ENCODE results near the gene FAM111B.
A peak's percentile ranks its signal among the peaks of the same experiment; 100 is the strongest.

The FAM111B gene

DNA sequence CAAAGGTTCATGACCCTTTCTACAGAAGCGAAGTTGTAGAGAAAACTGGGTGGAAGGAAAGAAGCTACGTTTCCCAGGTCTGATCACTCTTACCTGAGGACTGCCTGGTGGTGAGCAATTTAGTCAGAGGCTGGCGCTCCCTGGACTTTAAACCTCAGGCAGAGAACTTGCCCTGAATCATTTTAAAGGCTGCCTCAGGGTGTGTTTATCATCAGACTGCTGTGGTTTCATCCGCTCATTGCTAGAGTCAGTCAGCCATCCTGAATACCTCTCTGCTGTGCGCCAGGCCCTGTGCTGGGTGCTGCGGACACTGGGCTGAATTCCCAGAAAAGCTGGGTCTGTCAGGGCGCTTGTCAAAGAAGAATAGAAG is 67.6 kb downstream of the FAM111B start:
- 88% methylated on average over 7 of the region's 7 CpGs for WGBS
- Histone ChIP-seq H2AFZ (ENCODE audit: low read depth, low read length) (no peak overlapping the region), H3K36me3 (ENCODE audit: control insufficient read depth in 1 of 2, insufficient read depth in 2 of 2, low read depth in 1 of 2, low read length in 2 of 2) (no peaks in the 10 kb centered on the region), H3K9me3 (ENCODE audit: control insufficient read depth, low read length) (no peaks in the 10 kb centered on the region), H4K91ac (ENCODE audit: low read length) (no peak overlapping the region), H3K27ac (ENCODE audit: low read length, poor library complexity, severe bottlenecking) (no peak overlapping the region), H3K14ac (ENCODE audit: low read length in 2 of 2) (no peak overlapping the region), H3K4ac (ENCODE audit: low read depth in 1 of 2, low read length in 2 of 2) (no peak overlapping the region), H3K79me1 (replicated peaks; ENCODE audit: low read length, poor library complexity, severe bottlenecking) (no peaks in the 10 kb centered on the region), H3K27me3 (ENCODE audit: control insufficient read depth in 1 of 2, insufficient read depth in 1 of 2, low read length in 2 of 2) (peaks cover 10 to 54% of the 10 kb centered on the region in 2 experiments), H3K18ac (ENCODE audit: low read depth in 1 of 2, low read length in 2 of 2) (no peak overlapping the region), H2BK15ac (ENCODE audit: low read depth, poor library complexity, severe bottlenecking) (no peak overlapping the region), H4K8ac (ENCODE audit: low read length) (no peak overlapping the region), H2BK12ac (ENCODE audit: low read length in 2 of 2) (no peak overlapping the region), H3K4me1 (ENCODE audit: control insufficient read depth, insufficient read depth, low read depth, low read length) (peaks cover 21% of the 10 kb centered on the region), H3K23ac (ENCODE audit: low read length in 2 of 2) (no peak overlapping the region), H3K4me3 (ENCODE audit: insufficient read depth in 1 of 2, low read depth in 1 of 2, low read length in 2 of 2) (no peak overlapping the region), H3K4me2 (ENCODE audit: low read length, poor library complexity, severe bottlenecking) (no peak overlapping the region), H2BK5ac (ENCODE audit: low read depth, low read length, poor library complexity, severe bottlenecking) (no peak overlapping the region), H3K9ac (ENCODE audit: low read length) (no peak overlapping the region), H2BK120ac (ENCODE audit: low read depth, low read length) (no peak overlapping the region), H2AK5ac (ENCODE audit: low read length, severe bottlenecking) (no peak overlapping the region)
- peak; percentile 30 for DNase-seq

DNA sequence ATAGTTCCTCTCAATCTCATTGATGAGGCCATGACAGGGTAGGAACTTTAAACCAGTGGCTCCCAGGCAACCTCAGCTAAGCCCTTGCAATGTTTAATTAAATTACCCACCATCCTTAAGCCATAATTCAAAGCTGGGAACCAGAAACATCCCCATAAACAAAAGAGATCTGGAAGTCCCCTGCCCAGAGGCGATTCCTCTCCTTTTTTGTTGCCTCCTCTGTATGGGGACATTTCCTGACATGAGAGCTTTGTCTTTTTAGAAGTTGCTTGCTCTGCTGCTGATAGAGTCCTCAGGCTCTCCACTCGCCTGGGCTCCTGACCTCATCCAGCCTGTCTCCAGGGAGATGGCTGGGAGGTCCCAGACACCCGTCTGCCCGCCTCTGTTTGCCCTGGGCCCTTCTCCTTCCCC is 68.1 kb downstream of the FAM111B start:
- H4K91ac ChIP-seq (ENCODE audit: low read length), result no peak overlapping the region
- H3K14ac ChIP-seq (ENCODE audit: low read length in 2 of 2), result no peak overlapping the region
- no peak overlapping the region for H2BK120ac ChIP-seq (ENCODE audit: low read depth, low read length)
- no peaks in the 10 kb centered on the region for H3K79me1 ChIP-seq (replicated peaks; ENCODE audit: low read length, poor library complexity, severe bottlenecking)
- peaks cover 10 to 54% of the 10 kb centered on the region in 2 experiments for H3K27me3 ChIP-seq (ENCODE audit: control insufficient read depth in 1 of 2, insufficient read depth in 1 of 2, low read length in 2 of 2)
- H2BK15ac ChIP-seq (ENCODE audit: low read depth, poor library complexity, severe bottlenecking), result no peak overlapping the region
- no peak overlapping the region for H2AFZ ChIP-seq (ENCODE audit: low read depth, low read length)
- H3K4me2 ChIP-seq (ENCODE audit: low read length, poor library complexity, severe bottlenecking), result no peak overlapping the region
- WGBS, result 60% methylated on average over 4 of the region's 4 CpGs
- no peak overlapping the region for H2BK5ac ChIP-seq (ENCODE audit: low read depth, low read length, poor library complexity, severe bottlenecking)
- H3K36me3 ChIP-seq (ENCODE audit: control insufficient read depth in 1 of 2, insufficient read depth in 2 of 2, low read depth in 1 of 2, low read length in 2 of 2), result no peaks in the 10 kb centered on the region
- H3K23ac ChIP-seq (ENCODE audit: low read length in 2 of 2), result no peak overlapping the region
- H3K4me1 ChIP-seq (ENCODE audit: control insufficient read depth, insufficient read depth, low read depth, low read length), result peaks cover 21% of the 10 kb centered on the region
- H3K9me3 ChIP-seq (ENCODE audit: control insufficient read depth, low read length), result no peaks in the 10 kb centered on the region
- H3K4me3 ChIP-seq (ENCODE audit: insufficient read depth in 1 of 2, low read depth in 1 of 2, low read length in 2 of 2), result no peak overlapping the region
- no peak overlapping the region for H3K18ac ChIP-seq (ENCODE audit: low read depth in 1 of 2, low read length in 2 of 2)
- H3K27ac ChIP-seq (ENCODE audit: low read length, poor library complexity, severe bottlenecking), result no peak overlapping the region
- no peak overlapping the region for H2BK12ac ChIP-seq (ENCODE audit: low read length in 2 of 2)
- no peak overlapping the region for H2AK5ac ChIP-seq (ENCODE audit: low read length, severe bottlenecking)
- no peak overlapping the region for H4K8ac ChIP-seq (ENCODE audit: low read length)
- DNase-seq, result no peak
- H3K4ac ChIP-seq (ENCODE audit: low read depth in 1 of 2, low read length in 2 of 2), result no peak overlapping the region
- no peak overlapping the region for H3K9ac ChIP-seq (ENCODE audit: low read length)

DNA sequence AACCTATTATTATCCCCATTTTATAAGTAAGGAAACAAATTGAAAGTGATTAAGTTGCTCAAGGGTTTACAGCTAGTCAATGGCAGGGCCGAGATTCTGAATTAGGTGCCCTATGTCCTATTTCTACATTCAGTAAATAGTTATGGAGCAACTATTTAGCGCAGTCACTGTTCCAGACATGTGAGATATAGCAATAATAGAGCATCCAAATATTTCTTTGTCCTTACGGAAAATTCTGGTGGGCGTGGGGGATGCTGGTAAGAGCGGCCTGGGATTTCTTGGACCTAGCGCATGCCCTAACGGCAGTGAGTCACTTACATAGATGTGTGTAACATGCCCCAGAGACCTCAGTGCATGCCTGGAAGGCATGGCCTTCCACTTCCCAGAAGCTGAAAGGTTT is 69.3 kb downstream of the FAM111B start:
- 89% methylated on average over 6 of the region's 7 CpGs for WGBS
- peaks cover 10 to 60% of the 10 kb centered on the region in 2 experiments for H3K27me3 ChIP-seq (ENCODE audit: control insufficient read depth in 1 of 2, insufficient read depth in 1 of 2, low read length in 2 of 2)
- H3K79me1 ChIP-seq (replicated peaks; ENCODE audit: low read length, poor library complexity, severe bottlenecking), result no peaks in the 10 kb centered on the region
- H3K27ac ChIP-seq (ENCODE audit: low read length, poor library complexity, severe bottlenecking), result no peak overlapping the region
- no peak overlapping the region for H2BK15ac ChIP-seq (ENCODE audit: low read depth, poor library complexity, severe bottlenecking)
- H2AFZ ChIP-seq (ENCODE audit: low read depth, low read length), result no peak overlapping the region
- no peak overlapping the region for H2BK5ac ChIP-seq (ENCODE audit: low read depth, low read length, poor library complexity, severe bottlenecking)
- H3K4me1 ChIP-seq (ENCODE audit: control insufficient read depth, insufficient read depth, low read depth, low read length), result peaks cover 21% of the 10 kb centered on the region
- H2AK5ac ChIP-seq (ENCODE audit: low read length, severe bottlenecking), result no peak overlapping the region
- H3K14ac ChIP-seq (ENCODE audit: low read length in 2 of 2), result no peak overlapping the region
- H2BK12ac ChIP-seq (ENCODE audit: low read length in 2 of 2), result no peak overlapping the region
- H2BK120ac ChIP-seq (ENCODE audit: low read depth, low read length), result no peak overlapping the region
- H4K91ac ChIP-seq (ENCODE audit: low read length), result no peak overlapping the region
- no peak for DNase-seq
- no peak overlapping the region for H3K9ac ChIP-seq (ENCODE audit: low read length)
- no peak overlapping the region for H4K8ac ChIP-seq (ENCODE audit: low read length)
- H3K4ac ChIP-seq (ENCODE audit: low read depth in 1 of 2, low read length in 2 of 2), result no peak overlapping the region
- no peak overlapping the region for H3K18ac ChIP-seq (ENCODE audit: low read depth in 1 of 2, low read length in 2 of 2)
- no peak overlapping the region for H3K4me2 ChIP-seq (ENCODE audit: low read length, poor library complexity, severe bottlenecking)
- no peak overlapping the region for H3K23ac ChIP-seq (ENCODE audit: low read length in 2 of 2)
- no peaks in the 10 kb centered on the region for H3K9me3 ChIP-seq (ENCODE audit: control insufficient read depth, low read length)
- no peak overlapping the region for H3K4me3 ChIP-seq (ENCODE audit: insufficient read depth in 1 of 2, low read depth in 1 of 2, low read length in 2 of 2)
- no peaks in the 10 kb centered on the region for H3K36me3 ChIP-seq (ENCODE audit: control insufficient read depth in 1 of 2, insufficient read depth in 2 of 2, low read depth in 1 of 2, low read length in 2 of 2)
